GM18511 (cell line): ENCODE data around the gene FAM200C.

Experiments used
- ATAC-seq: cut with Tn5 transposase; IDR thresholded peaks from one replicate; pipeline ENCODE4 v1.9.1; 2021; ENCODE audit warnings: mild to moderate bottlenecking, moderate library complexity; ENCODE audit not compliant: unreplicated experiment

Gene FAM200C

GRCh38 chr5:160420331-160420610 lies 20.4 kb upstream of the FAM200C start:
- ATAC-seq = no peak

DNA sequence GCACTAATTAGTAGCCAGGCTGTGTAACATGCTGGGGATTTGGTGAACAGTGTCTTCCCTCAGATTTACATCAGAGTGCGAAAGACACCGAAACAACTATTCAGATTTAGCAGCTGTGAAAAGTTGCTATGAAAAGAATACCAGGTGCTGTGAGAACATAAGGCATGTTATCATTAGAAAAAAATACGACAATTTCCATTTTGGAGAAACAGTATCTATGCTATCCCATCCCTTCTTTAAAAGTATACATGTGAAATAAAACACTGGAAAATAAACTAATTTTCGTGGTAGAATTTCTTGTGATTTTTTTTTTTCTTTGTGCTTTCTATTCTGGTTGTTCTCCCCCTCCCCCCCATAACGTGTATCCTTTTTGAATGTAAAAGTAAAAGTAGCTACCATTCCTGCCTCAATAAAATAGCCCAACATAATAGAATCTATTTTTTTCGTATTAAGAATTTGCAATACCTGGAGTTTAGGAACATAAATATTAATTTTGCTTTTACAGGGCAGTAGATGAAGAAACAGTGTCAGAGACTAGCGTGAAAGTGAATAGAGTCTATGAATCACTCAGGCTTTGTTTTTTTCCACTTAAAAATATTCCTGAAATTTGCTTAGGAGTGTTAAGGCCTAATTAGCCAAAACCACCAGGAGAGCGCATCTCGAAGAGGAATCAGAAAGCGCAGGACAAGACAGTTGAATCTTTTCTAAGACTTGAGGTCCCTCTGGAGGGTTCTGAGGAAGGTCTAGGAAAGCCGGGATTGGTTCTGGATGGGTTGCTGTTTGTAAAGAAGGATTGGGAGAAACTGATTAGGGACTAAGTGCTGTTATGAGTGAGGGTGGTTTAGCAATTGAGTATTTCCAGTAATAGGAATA lies 19.8 kb upstream of the FAM200C start:
- ATAC-seq = no peak

DNA sequence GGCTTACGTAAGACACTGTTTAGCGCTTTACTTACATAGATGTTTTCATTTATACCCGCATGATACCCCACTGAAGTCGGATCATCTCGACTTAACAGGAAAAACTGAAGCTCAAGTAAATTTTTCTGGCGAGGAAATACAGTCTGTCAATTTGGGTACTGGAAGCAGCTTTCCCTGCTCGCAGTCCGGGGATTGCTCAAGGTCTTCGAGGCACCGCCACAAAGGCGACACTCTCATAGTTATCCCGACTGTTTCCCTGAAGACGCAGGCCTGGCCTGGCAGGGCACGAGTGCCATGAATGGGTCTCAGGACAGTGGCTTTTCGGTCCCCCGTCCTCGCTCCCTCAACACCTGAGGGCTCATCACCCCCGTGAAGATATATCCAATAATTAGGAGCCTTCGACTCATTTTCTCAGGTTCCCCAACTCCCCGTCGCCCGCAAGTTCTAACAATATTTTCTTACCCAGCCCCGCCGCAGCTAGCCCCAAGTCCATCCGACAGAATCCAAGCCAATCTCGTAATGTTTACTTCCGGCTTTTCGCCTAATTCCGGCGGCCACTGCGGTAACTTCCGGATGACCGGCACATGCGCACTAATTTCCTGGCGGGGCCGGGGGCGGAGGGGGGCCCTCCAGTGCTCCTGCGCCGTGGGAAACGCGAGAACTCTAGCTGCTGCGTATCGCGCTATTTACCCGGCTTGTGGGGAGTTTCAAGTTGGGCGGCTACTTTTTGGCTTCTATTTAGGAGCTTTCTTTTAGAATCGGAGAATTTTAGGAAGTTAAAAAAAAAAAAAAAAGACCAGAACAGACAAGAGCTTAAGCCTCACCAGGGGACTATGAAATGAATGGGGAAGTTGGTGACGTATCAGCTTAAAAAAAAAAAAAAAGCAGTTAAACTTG lies 19.0 kb upstream of the FAM200C start, which contains the start of gene SLU7:
SLU7 (minus strand) TSS at position 521 of the 897 bp plus-strand sequence. CDS start 3,787 bp downstream, outside the sequence.
- ATAC-seq = peak; percentile 71

DNA sequence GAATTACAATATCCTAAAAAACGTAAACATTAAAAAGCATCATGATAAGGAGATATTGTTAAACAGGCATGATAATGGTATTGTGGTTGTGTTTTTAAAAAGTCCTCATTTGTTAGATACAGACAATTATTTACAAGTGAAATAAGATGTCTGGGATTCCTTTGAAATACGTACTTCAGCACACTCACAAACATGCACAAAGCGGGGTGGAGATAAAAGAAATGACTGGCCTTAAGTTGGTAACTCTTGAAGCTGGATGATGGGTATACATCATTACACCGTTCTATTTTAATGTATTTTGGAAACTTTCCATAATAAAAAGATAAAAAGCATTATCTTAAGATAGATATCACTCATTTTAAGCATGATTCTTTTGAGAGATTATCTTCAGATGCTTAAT lies 1.0 kb downstream of the FAM200C start:
- no peak for ATAC-seq

DNA sequence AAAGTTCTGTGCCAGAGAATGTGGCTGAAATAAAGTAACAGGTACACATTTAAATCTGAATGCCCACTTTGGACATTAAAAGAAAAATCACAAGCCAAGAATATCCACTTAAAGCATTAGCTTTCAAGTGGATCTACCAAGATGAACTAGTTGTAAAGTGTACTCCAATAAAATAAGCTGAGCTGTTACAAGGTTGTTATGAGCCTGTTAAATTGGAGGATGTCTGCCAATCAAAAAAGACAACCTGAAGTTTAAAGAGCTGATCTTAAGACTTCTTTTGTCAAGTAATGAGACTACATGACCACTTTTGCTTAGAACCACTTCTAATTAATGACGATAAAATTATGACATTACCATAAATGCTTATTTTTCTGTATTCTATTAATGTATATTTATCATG lies 2.4 kb downstream of the FAM200C start:
- no peak for ATAC-seq

DNA sequence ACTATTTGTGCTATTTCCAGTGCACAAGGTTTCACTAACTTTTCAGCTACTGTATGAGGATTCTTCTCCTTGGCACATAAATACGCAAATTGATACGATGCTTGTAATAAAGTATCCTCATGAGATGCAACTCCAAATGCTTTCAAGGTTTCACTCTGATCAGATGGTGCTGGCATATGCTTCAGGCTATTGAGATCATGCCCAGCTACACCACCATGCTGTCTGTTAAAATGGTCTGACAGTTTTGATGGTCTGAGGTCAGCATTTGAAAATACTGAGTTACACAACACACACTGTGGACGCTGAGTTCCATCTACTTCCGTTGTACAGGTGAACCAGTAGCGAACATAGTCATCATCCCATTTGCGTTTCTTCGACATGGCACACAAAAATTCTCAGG lies 4.7 kb downstream of the FAM200C start:
- ATAC-seq = no peak

DNA sequence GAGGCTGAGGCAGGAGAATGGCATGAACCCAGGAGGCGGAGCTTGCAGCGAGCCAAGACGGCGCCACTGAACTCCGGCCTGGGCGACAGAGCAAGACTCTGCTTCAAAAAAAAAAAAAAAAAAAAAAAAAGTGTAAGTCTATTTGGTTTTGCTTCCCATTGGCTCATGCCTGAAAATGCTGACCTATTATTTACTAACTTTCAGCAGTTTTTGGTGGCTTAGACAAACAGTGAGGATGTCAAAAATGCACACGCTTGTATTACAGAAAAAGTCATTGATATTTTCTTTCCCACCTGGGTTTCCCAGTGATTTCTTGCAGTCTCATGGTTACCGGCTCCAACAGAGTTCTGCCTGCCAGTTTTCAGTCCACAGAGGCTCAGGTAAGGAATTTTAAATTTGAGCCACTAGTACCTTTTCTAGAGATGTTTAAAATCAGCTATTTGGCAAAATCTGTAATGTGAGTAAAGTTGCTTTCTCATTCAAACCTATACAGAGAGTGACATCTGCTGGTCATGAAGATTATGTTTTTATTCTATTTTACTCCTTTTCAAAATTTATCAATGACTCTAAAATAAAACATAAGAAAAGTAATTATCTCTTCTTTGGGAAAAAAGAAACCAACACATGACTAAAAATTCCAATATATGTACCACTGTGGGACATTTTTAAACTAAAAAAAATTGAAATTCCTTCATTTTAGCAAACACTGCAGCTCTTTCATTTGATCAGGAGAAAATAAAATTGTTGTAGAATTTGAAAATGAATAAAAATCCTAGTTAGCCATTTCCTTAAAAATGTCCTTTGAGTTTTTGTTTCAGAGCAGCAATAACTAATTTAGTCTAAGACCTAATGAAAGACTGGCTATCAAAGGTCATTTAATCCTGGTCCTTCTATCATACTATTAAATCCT lies 8.8 kb downstream of the FAM200C start:
- no peak for ATAC-seq

GRCh38 chr5:160387445-160387844 lies 12.4 kb downstream of the FAM200C start:
- ATAC-seq = no peak

- ATAC-seq = no peak
These were observed 14.4 kb downstream of the FAM200C start for GRCh38 chr5:160385496-160385895.

DNA sequence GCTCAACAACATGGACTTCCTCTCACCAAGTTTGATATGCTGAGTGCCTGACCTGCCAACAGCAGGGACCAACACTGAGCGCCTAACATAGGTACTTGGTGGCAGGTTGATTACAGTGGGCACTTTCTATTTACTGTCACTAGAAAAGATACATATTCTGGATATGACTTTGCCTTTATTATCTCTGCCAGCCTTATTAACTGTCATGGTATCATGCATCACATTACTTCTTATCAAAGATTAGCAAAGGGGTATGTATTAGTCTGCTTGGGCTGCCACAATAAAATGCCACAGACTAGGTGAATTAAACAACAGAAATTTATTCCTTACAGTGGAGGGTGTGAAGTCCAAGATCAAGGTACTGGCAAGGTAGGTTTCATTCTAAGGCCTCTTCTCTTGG lies 15.2 kb downstream of the FAM200C start:
- ATAC-seq = no peak

GRCh38 chr5:160382346-160382745 lies 17.5 kb downstream of the FAM200C start:
- no peak for ATAC-seq

DNA sequence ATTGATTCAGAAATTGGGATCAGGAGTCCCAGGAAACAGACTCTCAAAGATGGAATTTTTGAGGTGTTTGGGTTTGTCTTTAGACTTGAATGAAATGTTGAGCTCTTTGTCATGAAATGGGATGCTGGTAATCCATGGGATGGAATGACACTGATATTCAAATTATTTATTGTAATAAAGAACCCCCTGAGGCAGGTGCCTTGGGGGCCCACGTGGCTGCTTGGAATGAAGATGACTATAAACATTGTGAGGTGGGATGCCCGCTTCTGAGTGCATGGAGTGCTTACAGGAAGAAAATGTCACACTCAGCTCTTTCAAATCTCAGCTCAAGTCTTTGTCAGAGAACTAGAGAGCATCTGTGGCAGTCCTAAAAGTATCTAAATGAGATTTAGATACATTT lies 19.8 kb downstream of the FAM200C start:
- ATAC-seq = no peak

GRCh38 chr5:160379511-160379910 lies 20.3 kb downstream of the FAM200C start:
- ATAC-seq = no peak

GRCh38 chr5:160378330-160378729 lies 21.5 kb downstream of the FAM200C start:
- no peak for ATAC-seq

DNA sequence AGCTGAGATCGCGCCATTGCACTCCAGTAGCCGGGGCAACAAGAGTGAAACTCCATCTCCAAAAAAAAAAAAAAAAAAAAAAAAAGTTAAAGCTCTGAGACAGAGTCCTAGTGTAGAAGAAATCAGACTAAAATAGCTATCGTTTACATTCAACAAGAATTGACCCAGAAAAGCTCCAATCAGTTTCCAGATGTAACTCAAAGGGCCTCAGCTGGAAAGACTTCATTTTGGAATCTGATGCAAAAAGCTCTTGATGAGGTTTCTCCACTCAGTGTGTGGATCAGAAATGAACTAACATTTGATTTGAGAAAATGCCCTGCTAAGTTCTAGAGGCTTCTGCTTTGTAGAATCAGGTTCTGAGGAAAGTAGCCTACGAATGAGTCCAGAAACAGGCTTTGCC lies 22.2 kb downstream of the FAM200C start:
- no peak for ATAC-seq

DNA sequence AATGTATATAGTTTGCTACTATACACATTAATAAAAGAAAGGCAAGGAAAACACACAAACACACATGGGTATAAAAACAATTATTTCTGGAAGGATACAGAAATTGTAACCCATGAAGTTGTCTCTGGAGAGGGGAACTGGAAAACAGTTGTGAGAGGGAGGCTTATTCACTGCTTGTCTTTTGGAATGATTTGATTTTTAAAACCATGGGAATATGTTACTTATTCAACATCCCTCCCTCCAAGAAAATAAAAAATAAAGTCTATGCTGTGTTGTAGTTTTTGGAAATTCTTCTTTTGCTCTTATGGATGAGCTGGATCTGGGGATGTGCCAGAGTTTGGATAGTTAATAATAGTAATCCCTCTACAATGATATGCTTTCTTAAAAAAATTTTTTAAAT lies 23.4 kb downstream of the FAM200C start:
- ATAC-seq = no peak

GRCh38 chr5:160375701-160376100 lies 24.2 kb downstream of the FAM200C start:
- ATAC-seq = no peak

GRCh38 chr5:160375166-160375565 lies 24.7 kb downstream of the FAM200C start:
- no peak for ATAC-seq

DNA sequence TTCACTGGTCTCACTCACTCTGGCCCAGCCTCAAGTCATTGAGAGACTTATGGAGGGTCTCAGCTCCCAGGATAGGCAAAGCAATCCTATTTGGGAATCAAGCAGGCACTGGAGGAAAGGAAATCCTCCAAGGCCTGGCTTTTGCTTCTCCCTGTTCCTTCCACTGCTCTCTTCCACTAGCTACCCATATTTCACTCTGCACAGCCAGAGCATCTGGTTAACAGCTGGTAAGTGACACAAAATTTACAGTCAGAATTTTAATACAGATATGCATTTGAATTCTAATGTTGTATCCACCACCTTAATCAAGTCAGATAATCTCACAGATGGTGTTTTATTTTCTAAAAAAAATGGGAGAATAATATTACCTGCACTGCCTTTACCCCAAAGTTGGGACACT lies 28.6 kb downstream of the FAM200C start:
- ATAC-seq = no peak

GRCh38 chr5:160370713-160371034 lies 29.2 kb downstream of the FAM200C start:
- ATAC-seq = no peak
